ENCODE measurements around the gene ATP5PO.

DNA sequence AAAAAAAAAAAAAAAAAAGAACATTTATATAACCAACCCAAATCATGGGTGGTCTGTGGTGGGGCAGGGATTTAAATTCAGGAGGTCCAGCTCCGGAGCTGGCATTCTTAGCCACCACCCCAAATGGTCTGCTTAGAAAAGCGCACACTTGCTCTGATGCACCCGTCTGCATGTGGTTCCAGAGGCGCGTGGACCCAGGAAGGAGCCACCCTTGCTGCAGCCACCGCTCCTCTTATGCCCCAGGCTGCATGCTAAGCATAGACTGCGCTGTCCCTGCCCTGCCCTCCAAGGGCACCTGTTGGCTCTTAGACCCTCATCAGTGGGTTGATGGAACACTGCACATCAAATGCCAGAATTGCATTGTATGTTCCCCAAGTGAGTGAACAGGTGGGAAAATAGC is 41.4 kb downstream of the ATP5PO start:
- TF ChIP-seq RAD21 (IDR thresholded peaks at IDR 0.05 in 1 of 2, conservative IDR thresholded peaks at IDR 0.05 in 1 of 2; ENCODE audit: low read depth in 2 of 2, low read length in 2 of 2) (no peak), CEBPB (IDR thresholded peaks at IDR 0.05; ENCODE audit: low read depth, low read length) (no peak), CBX5 (IDR thresholded peaks at IDR 0.05; ENCODE audit: low read depth, low read length) (no peak), EZH2 (IDR thresholded peaks at IDR 0.05; ENCODE audit: low read depth, low read length, severe bottlenecking) (no peak), KDM1A (IDR thresholded peaks at IDR 0.05; ENCODE audit: borderline replicate concordance, low read length) (no peak), RXRA (IDR thresholded peaks at IDR 0.05; ENCODE audit: insufficient read depth, low read depth, low read length) (no peak), CBX8 (IDR thresholded peaks at IDR 0.05; ENCODE audit: borderline replicate concordance, low read depth, low read length) (no peak), GABPA (IDR thresholded peaks at IDR 0.05; ENCODE audit: borderline replicate concordance, insufficient read depth, low read length) (no peak), POLR2A (IDR thresholded peaks at IDR 0.05; ENCODE audit: control extremely low read depth in 1 of 2, low read depth in 2 of 2, low read length in 2 of 2) (no peak), SUZ12 (IDR thresholded peaks at IDR 0.05; ENCODE audit: low read length) (no peak)
- TF ChIP-seq, protein P1, sequence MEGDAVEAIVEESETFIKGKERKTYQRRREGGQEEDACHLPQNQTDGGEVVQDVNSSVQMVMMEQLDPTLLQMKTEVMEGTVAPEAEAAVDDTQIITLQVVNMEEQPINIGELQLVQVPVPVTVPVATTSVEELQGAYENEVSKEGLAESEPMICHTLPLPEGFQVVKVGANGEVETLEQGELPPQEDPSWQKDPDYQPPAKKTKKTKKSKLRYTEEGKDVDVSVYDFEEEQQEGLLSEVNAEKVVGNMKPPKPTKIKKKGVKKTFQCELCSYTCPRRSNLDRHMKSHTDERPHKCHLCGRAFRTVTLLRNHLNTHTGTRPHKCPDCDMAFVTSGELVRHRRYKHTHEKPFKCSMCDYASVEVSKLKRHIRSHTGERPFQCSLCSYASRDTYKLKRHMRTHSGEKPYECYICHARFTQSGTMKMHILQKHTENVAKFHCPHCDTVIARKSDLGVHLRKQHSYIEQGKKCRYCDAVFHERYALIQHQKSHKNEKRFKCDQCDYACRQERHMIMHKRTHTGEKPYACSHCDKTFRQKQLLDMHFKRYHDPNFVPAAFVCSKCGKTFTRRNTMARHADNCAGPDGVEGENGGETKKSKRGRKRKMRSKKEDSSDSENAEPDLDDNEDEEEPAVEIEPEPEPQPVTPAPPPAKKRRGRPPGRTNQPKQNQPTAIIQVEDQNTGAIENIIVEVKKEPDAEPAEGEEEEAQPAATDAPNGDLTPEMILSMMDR (IDR thresholded peaks at IDR 0.05; ENCODE audit: control extremely low read depth in 1 of 3, insufficient read depth in 1 of 3, low read depth in 1 of 3, low read length in 3 of 3), result no peak
- TF ChIP-seq, protein P2, sequence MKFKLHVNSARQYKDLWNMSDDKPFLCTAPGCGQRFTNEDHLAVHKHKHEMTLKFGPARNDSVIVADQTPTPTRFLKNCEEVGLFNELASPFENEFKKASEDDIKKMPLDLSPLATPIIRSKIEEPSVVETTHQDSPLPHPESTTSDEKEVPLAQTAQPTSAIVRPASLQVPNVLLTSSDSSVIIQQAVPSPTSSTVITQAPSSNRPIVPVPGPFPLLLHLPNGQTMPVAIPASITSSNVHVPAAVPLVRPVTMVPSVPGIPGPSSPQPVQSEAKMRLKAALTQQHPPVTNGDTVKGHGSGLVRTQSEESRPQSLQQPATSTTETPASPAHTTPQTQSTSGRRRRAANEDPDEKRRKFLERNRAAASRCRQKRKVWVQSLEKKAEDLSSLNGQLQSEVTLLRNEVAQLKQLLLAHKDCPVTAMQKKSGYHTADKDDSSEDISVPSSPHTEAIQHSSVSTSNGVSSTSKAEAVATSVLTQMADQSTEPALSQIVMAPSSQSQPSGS (IDR thresholded peaks at IDR 0.05; ENCODE audit: low read length), result no peak
